HEK293 (cell line): ENCODE data around the gene FYB1.

Experiments
- ATF2 ChIP-seq: fragments of 450-650 bp; formaldehyde crosslinking; IDR thresholded peaks from 2 replicates; pipeline ENCODE4 v1.5.1; 2016; ENCODE audit warnings: missing biosample characterization, missing genetic modification characterization, low read depth
- CTCF ChIP-seq: fragments of 450-650 bp; formaldehyde crosslinking; IDR thresholded peaks from 2 replicates; pipeline ENCODE4 v1.5.1; 2016; ENCODE audit warnings: missing biosample characterization, missing genetic modification characterization
- GLI2 ChIP-seq: fragments of 450-650 bp; formaldehyde crosslinking; IDR thresholded peaks from 2 replicates; pipeline ENCODE4; 2017; ENCODE audit warnings: missing biosample characterization, missing genetic modification characterization, low read depth, borderline replicate concordance
- KLF1 ChIP-seq: fragments of 450-650 bp; formaldehyde crosslinking; IDR thresholded peaks from 2 replicates; pipeline ENCODE4 v1.5.1; 2016; ENCODE audit warnings: missing biosample characterization, missing genetic modification characterization
- KLF16 ChIP-seq: fragments of 450-650 bp; formaldehyde crosslinking; IDR thresholded peaks from 2 replicates; pipeline ENCODE4 v1.5.1; 2017; ENCODE audit warnings: missing biosample characterization, missing genetic modification characterization
- PRDM6 ChIP-seq: fragments of 450-650 bp; formaldehyde crosslinking; IDR thresholded peaks from 2 replicates; pipeline ENCODE4 v1.5.1; 2017; ENCODE audit warnings: missing biosample characterization, missing genetic modification characterization
- TRIM28 ChIP-seq: IDR thresholded peaks from 2 replicates; pipeline ENCODE4 v1.6.1; 2011; ENCODE audit warnings: low read length, control low read depth, borderline replicate concordance
- ZBTB49 ChIP-seq: fragments of 450-650 bp; formaldehyde crosslinking; IDR thresholded peaks from 2 replicates; pipeline ENCODE4 v1.5.1; 2016; ENCODE audit warnings: missing biosample characterization, missing genetic modification characterization, low read depth
- ZNF214 ChIP-seq: fragments of 450-650 bp; formaldehyde crosslinking; IDR thresholded peaks from 2 replicates; pipeline ENCODE4 v1.5.1; 2017; ENCODE audit warnings: missing biosample characterization, mild to moderate bottlenecking, missing genetic modification characterization, borderline replicate concordance
- ZNF510 ChIP-seq: fragments of 450-650 bp; formaldehyde crosslinking; IDR thresholded peaks from 2 replicates; pipeline ENCODE4 v1.5.1; 2018; ENCODE audit warnings: mild to moderate bottlenecking, missing genetic modification characterization, missing biosample characterization; ENCODE audit not compliant: insufficient replicate concordance
- ZNF639 ChIP-seq: fragments of 450-650 bp; formaldehyde crosslinking; IDR thresholded peaks from 2 replicates; pipeline ENCODE4 v1.5.1; 2016; ENCODE audit warnings: missing biosample characterization, missing genetic modification characterization
- ZNF76 ChIP-seq: fragments of 450-650 bp; formaldehyde crosslinking; IDR thresholded peaks from 2 replicates; pipeline ENCODE4; 2016; ENCODE audit warnings: low read depth, missing biosample characterization, missing genetic modification characterization, borderline replicate concordance

- TF ChIP-seq KLF1 (tag by site-specific recombination) (no peak), CTCF (tag by site-specific recombination) (0 out of 2 replicates have a peak, but pooled peaks have one; percentile 15), ATF2 (tag by site-specific recombination) (no peak), ZNF510 (tag by site-specific recombination) (no peak), ZBTB49 (tag by site-specific recombination) (no peak), PRDM6 (no peak), ZNF76 (no peak), GLI2 (no peak), TRIM28 (no peak), ZNF639 (tag by site-specific recombination) (no peak), ZNF214 (tag by site-specific recombination) (no peak), KLF16 (tag by site-specific recombination) (no peak)
These were observed 70.3 kb downstream of the FYB1 start for GRCh38 chr5:39148983-39149534.
